HG02623 (cell line): ENCODE data around the gene DNAJC22.

Experiments used
- ATAC-seq: cut with Tn5 transposase; IDR thresholded peaks from one replicate; pipeline ENCODE4 v1.9.1; 2021; ENCODE audit warnings: moderate library complexity; ENCODE audit not compliant: unreplicated experiment

Gene DNAJC22

GRCh38 chr12:49342914-49343731 lies 3.6 kb upstream of the DNAJC22 start:
- ATAC-seq, result no peak

GRCh38 chr12:49344486-49345050 lies 2.1 kb upstream of the DNAJC22 start:
- no peak for ATAC-seq

GRCh38 chr12:49345051-49345824 lies 1.4 kb upstream of the DNAJC22 start:
- no peak for ATAC-seq

- ATAC-seq, result no peak
Observed at GRCh38 chr12:49345825-49346658, 646 bp upstream of the DNAJC22 start.

- ATAC-seq, result no peak
Observed at GRCh38 chr12:49347311-49348193, 864 bp downstream of the DNAJC22 start.

GRCh38 chr12:49348781-49349180 lies 2.1 kb downstream of the DNAJC22 start:
- no peak for ATAC-seq

- no peak for ATAC-seq
Observed at GRCh38 chr12:49349266-49349665, 2.6 kb downstream of the DNAJC22 start.

- no peak for ATAC-seq
Observed at GRCh38 chr12:49352351-49352750, 5.7 kb downstream of the DNAJC22 start.

GRCh38 chr12:49355913-49356312 lies 9.2 kb downstream of the DNAJC22 start:
- ATAC-seq, result no peak

GRCh38 chr12:49357103-49357678 lies 10.5 kb downstream of the DNAJC22 start:
- no peak for ATAC-seq

- no peak for ATAC-seq
Observed at GRCh38 chr12:49358483-49359141, 11.9 kb downstream of the DNAJC22 start.

- ATAC-seq, result no peak
Observed at GRCh38 chr12:49359671-49360070, 13.0 kb downstream of the DNAJC22 start.

GRCh38 chr12:49362077-49362476 lies 15.4 kb downstream of the DNAJC22 start:
- no peak for ATAC-seq

- no peak for ATAC-seq
Observed at GRCh38 chr12:49364989-49365388, 18.3 kb downstream of the DNAJC22 start.

- no peak for ATAC-seq
Observed at GRCh38 chr12:49365542-49365941, 18.9 kb downstream of the DNAJC22 start.

GRCh38 chr12:49366096-49366651 lies 19.5 kb downstream of the DNAJC22 start:
- peak; percentile 2 for ATAC-seq

GRCh38 chr12:49366652-49367380 lies 20.1 kb downstream of the DNAJC22 start:
- ATAC-seq, result peak; percentile 63
